Hepatocyte (in vitro differentiated cells): Measurements from ENCODE around the gene BIRC7. TPM values are rescaled to one million over a fixed set of nuclear protein-coding genes. Genes with fewer than 3 reads are reported as not detected.

ENCODE experiments used
- DNase-seq: peaks from one replicate; pipeline ENCODE4 v3.0.0-alpha.2; 2016; ENCODE audit warnings: low spot score
- H2AFZ ChIP-seq: fragments of 200-600 bp; sonication (generic); 2 replicates; pipeline ENCODE4 v1.6.0; 2016; ENCODE audit warnings: antibody characterized with exemption, mild to moderate bottlenecking
- H3K27ac ChIP-seq: fragments of 200-600 bp; sonication (generic); 2 replicates; pipeline ENCODE4 v1.5.1; 2016; ENCODE audit warnings: mild to moderate bottlenecking
- H3K27me3 ChIP-seq: fragments of 200-600 bp; sonication (generic); 2 replicates; pipeline ENCODE4 v1.6.1; 2016
- H3K36me3 ChIP-seq: fragments of 200-600 bp; sonication (generic); replicated peaks from 2 replicates; pipeline ENCODE4 v1.5.1; 2016; ENCODE audit warnings: low read depth; ENCODE audit not compliant: insufficient read depth
- H3K4me1 ChIP-seq: fragments of 200-600 bp; sonication (generic); 2 replicates; pipeline ENCODE4 v1.5.1; 2016; ENCODE audit warnings: mild to moderate bottlenecking, moderate library complexity; ENCODE audit not compliant: insufficient read depth
- H3K4me2 ChIP-seq: fragments of 200-600 bp; sonication (generic); 2 replicates; pipeline ENCODE4 v1.6.0; 2016
- H3K4me3 ChIP-seq: fragments of 200-600 bp; sonication (generic); 2 replicates; pipeline ENCODE4 v1.5.1; 2016; ENCODE audit warnings: mild to moderate bottlenecking
- H3K79me2 ChIP-seq: fragments of 200-600 bp; sonication (generic); 2 replicates; pipeline ENCODE4 v1.6.0; 2017; ENCODE audit warnings: mild to moderate bottlenecking
- H3K9me2 ChIP-seq: fragments of 200-600 bp; sonication (generic); replicated peaks from 2 replicates; pipeline ENCODE4 v1.6.0; 2017; ENCODE audit warnings: mild to moderate bottlenecking; ENCODE audit not compliant: insufficient read depth
- H3K9me3 ChIP-seq: fragments of 200-600 bp; sonication (generic); 2 replicates; pipeline ENCODE4 v1.5.1; 2016; ENCODE audit warnings: low read depth, mild to moderate bottlenecking
- H4K20me1 ChIP-seq: fragments of 200-600 bp; sonication (generic); 2 replicates; pipeline ENCODE4 v1.6.0; 2016; ENCODE audit warnings: mild to moderate bottlenecking; ENCODE audit not compliant: insufficient read depth, poor library complexity, severe bottlenecking
- EZH2 ChIP-seq: fragments of 200-600 bp; sonication (generic); IDR thresholded peaks from 2 replicates; pipeline ENCODE4 v1.6.1; 2016; ENCODE audit warnings: antibody characterized with exemption, mild to moderate bottlenecking, borderline replicate concordance
- EZH2phosphoT487 ChIP-seq: fragments of 200-600 bp; sonication (generic); IDR thresholded peaks from one replicate; pipeline ENCODE4 v1.6.1; 2018; ENCODE audit warnings: antibody characterized with exemption, mild to moderate bottlenecking, low read depth, moderate library complexity; ENCODE audit not compliant: unreplicated experiment, severe bottlenecking
- WGBS: methylation state at CpG from one replicate; pipeline ENCODE4 v1.1.6; 2016; ENCODE audit warnings: low lambda C conversion rate; ENCODE audit errors: missing lambda C conversion rate; 5-methylcytosine and 5-hydroxymethylcytosine counted together
- polyA plus RNA-seq: library from polyadenylated mRNA; unstranded; fragments of >200 nt; fragmentation: Nextera tagmentation; extraction: Ambion mirVana; gene quantifications from 2 replicates; pipeline ENCODE4 v1.2.1, GENCODE V29; 2016
- total RNA-seq: library from RNA; depleted of rRNA; stranded (reverse); fragments of >200 nt; gene quantifications from 2 replicates; pipeline ENCODE4 v1.2.3, GENCODE V29; 2014
- TF ChIP-seq, protein P1 (sequence below): fragments of 200-600 bp; sonication (generic); IDR thresholded peaks from 2 replicates; pipeline ENCODE4 v1.5.1; 2016; ENCODE audit warnings: antibody characterized with exemption, mild to moderate bottlenecking; ENCODE audit not compliant: poor library complexity

Gene BIRC7
- total and polyA plus RNA-seq, 2 experiments from 2014 or later: 0.43 to 2.0 TPM

DNA sequence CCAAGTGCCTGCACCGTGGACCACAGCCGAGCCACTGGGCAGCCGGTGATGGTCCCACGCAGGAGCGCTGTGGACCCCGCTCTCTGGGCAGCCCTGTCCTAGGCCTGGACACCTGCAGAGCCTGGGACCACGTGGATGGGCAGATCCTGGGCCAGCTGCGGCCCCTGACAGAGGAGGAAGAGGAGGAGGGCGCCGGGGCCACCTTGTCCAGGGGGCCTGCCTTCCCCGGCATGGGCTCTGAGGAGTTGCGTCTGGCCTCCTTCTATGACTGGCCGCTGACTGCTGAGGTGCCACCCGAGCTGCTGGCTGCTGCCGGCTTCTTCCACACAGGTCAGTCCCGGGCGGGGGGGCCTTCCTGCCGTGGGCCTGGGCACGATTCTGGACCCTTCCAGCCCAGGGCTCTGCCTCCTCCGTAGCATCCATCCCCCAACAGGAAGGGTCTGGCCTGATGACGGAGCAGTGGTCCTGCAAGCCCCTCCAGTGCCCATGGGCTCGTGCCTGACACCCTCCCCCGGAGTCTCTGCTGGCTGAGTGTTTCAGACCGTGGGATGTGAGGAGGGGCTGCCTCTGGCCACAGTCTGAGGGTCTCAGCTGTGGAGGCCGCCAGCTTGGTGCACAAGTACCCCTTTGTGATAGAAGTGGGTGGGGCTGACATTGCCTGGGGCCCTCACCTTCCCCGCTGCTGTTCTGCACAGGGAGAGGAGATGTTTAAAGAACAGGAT, 572 bp downstream of the BIRC7 start:
- Histone ChIP-seq H3K4me2 (no peak overlapping the region), H3K4me1 (peaks cover 13% of the 10 kb centered on the region), H4K20me1 (no peaks in the 10 kb centered on the region), H2AFZ (no peak overlapping the region), H3K9me3 (no peaks in the 10 kb centered on the region), H3K79me2 (no peaks in the 10 kb centered on the region), H3K27me3 (no peaks in the 10 kb centered on the region), H3K36me3 (no peaks in the 10 kb centered on the region), H3K4me3 (no peak overlapping the region), H3K27ac (no peak overlapping the region), H3K9me2 (no peaks in the 10 kb centered on the region)
- DNase-seq: no peak
- TF ChIP-seq EZH2phosphoT487 (no peak), EZH2 (no peak)
- TF ChIP-seq, protein P1, sequence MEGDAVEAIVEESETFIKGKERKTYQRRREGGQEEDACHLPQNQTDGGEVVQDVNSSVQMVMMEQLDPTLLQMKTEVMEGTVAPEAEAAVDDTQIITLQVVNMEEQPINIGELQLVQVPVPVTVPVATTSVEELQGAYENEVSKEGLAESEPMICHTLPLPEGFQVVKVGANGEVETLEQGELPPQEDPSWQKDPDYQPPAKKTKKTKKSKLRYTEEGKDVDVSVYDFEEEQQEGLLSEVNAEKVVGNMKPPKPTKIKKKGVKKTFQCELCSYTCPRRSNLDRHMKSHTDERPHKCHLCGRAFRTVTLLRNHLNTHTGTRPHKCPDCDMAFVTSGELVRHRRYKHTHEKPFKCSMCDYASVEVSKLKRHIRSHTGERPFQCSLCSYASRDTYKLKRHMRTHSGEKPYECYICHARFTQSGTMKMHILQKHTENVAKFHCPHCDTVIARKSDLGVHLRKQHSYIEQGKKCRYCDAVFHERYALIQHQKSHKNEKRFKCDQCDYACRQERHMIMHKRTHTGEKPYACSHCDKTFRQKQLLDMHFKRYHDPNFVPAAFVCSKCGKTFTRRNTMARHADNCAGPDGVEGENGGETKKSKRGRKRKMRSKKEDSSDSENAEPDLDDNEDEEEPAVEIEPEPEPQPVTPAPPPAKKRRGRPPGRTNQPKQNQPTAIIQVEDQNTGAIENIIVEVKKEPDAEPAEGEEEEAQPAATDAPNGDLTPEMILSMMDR: no peak
- 82% methylated on average over 20 of the region's 26 CpGs for WGBS

DNA sequence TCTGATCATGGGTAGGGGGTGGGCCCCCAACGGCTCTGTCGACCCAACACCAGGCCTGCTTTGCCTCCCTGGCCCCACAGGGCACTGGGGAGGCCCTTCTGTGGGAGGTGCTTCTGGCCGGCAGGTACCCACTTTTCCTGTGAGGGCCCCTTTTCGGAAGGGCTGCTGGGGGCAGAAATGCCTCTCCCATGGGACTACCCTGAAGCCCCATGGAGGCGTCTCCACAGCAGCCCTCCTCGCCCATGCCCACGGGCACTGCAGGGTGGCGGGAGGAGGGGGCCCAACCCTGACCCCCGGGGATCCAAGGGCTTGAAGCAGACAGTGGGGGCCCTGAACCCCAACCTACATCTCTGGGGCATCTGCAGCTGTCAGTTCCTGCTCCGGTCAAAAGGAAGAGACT, 2.3 kb downstream of the BIRC7 start:
- Histone ChIP-seq H3K36me3 (no peaks in the 10 kb centered on the region), H3K9me3 (no peaks in the 10 kb centered on the region), H3K27me3 (no peaks in the 10 kb centered on the region), H4K20me1 (no peaks in the 10 kb centered on the region), H3K4me2 (no peak overlapping the region), H2AFZ (no peak overlapping the region), H3K4me3 (no peak overlapping the region), H3K27ac (no peak overlapping the region), H3K4me1 (peaks cover 10% of the 10 kb centered on the region), H3K79me2 (no peaks in the 10 kb centered on the region), H3K9me2 (no peaks in the 10 kb centered on the region)
- DNase-seq: no peak
- 89% methylated on average over 10 of the region's 10 CpGs for WGBS
- TF ChIP-seq EZH2phosphoT487: no peak
- no peak for TF ChIP-seq EZH2
- TF ChIP-seq, protein P1: no peak

DNA sequence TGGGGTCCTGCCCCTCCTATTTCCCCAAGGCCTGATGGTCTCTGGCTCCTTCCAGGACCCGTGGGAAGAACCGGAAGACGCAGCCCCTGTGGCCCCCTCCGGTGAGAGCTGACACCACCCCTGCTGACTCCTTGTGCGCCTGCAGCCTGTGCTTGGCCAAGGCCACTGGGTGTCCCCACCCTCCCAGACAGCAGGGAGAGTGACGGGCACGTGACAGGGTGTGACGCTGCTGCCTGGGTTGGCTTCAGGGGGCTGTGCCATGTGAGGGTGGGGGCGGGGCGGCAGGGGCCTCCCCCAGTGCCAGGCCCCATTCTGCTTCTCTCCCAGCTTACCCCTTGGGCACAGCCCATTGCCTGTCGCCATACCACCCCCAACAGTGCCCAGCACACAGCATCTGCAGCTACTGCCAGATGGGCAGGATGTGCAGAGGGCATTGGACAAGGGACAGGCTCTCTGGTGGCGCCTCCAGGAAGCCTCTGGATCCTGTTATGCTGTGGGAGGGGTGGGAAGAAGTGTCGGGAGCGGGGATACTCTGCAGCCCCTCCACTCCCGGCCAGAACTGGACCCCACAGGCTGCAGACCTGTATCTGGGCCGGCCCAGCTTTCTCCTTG, 2.9 kb downstream of the BIRC7 start:
- Histone ChIP-seq H3K4me3 (no peak overlapping the region), H3K9me3 (no peaks in the 10 kb centered on the region), H3K36me3 (no peaks in the 10 kb centered on the region), H3K4me2 (no peak overlapping the region), H3K27ac (no peak overlapping the region), H2AFZ (no peak overlapping the region), H4K20me1 (no peaks in the 10 kb centered on the region), H3K27me3 (no peaks in the 10 kb centered on the region), H3K4me1 (peaks cover 10% of the 10 kb centered on the region), H3K79me2 (no peaks in the 10 kb centered on the region), H3K9me2 (no peaks in the 10 kb centered on the region)
- TF ChIP-seq, protein P1: no peak
- TF ChIP-seq EZH2: no peak
- no peak for TF ChIP-seq EZH2phosphoT487
- no peak for DNase-seq
- 76% methylated on average over 16 of the region's 16 CpGs for WGBS
